Measurements from ENCODE around the gene U2AF1L4. TPM values are rescaled to one million over a fixed set of nuclear protein-coding genes. Genes with fewer than 3 reads are reported as not detected.

Gene U2AF1L4
- total and polyA plus RNA-seq, 2 experiments from 2014 or later: 27.4 to 60.7 TPM

GRCh38 chr19:35784503-35785338 lies 39.5 kb upstream of the U2AF1L4 start:
- H3K79me2 ChIP-seq: no peaks in the 10 kb centered on the region
- TF ChIP-seq EZH2phosphoT487 (IDR thresholded peaks at IDR 0.05; ENCODE audit: low read depth, severe bottlenecking, unreplicated experiment) (no peak), EZH2 (IDR thresholded peaks at IDR 0.05; ENCODE audit: borderline replicate concordance) (no peak), CTCF (IDR thresholded peaks at IDR 0.05; ENCODE audit: poor library complexity) (no peak)

GRCh38 chr19:35783469-35784434 lies 38.5 kb upstream of the U2AF1L4 start:
- no peaks in the 10 kb centered on the region for H4K20me1 ChIP-seq (ENCODE audit: insufficient read depth, poor library complexity, severe bottlenecking)
- no peak overlapping the region for H3K27ac ChIP-seq
- no peaks in the 10 kb centered on the region for H3K79me2 ChIP-seq
- WGBS (ENCODE audit: low lambda C conversion rate, missing lambda C conversion rate): 67% methylated on average over 15 of the region's 28 CpGs
- TF ChIP-seq EZH2 (IDR thresholded peaks at IDR 0.05; ENCODE audit: borderline replicate concordance) (no peak), EZH2phosphoT487 (IDR thresholded peaks at IDR 0.05; ENCODE audit: low read depth, severe bottlenecking, unreplicated experiment) (no peak), CTCF (IDR thresholded peaks at IDR 0.05; ENCODE audit: poor library complexity) (no peak)
- H3K4me3 ChIP-seq: no peak overlapping the region
- H3K27me3 ChIP-seq: no peaks in the 10 kb centered on the region
- H3K4me2 ChIP-seq: peak overlapping the region; percentile 29
- H2AFZ ChIP-seq: no peak overlapping the region
- no peaks in the 10 kb centered on the region for H3K4me1 ChIP-seq (ENCODE audit: insufficient read depth)
- no peaks in the 10 kb centered on the region for H3K9me3 ChIP-seq (ENCODE audit: low read depth)
- no peaks in the 10 kb centered on the region for H3K36me3 ChIP-seq (replicated peaks; ENCODE audit: insufficient read depth, low read depth)
- H3K9me2 ChIP-seq (replicated peaks; ENCODE audit: insufficient read depth): no peaks in the 10 kb centered on the region
- no peak for DNase-seq (ENCODE audit: low spot score)

More at GRCh38 chr19:35784503-35785338, 39.5 kb upstream of the U2AF1L4 start:
- Histone ChIP-seq H4K20me1 (ENCODE audit: insufficient read depth, poor library complexity, severe bottlenecking) (no peaks in the 10 kb centered on the region), H3K27me3 (no peaks in the 10 kb centered on the region), H3K9me3 (ENCODE audit: low read depth) (no peaks in the 10 kb centered on the region), H3K4me1 (ENCODE audit: insufficient read depth) (no peaks in the 10 kb centered on the region), H2AFZ (no peak overlapping the region), H3K9me2 (replicated peaks; ENCODE audit: insufficient read depth) (no peaks in the 10 kb centered on the region), H3K27ac (no peak overlapping the region), H3K4me2 (peak overlapping the region; percentile 29), H3K4me3 (no peak overlapping the region), H3K36me3 (replicated peaks; ENCODE audit: insufficient read depth, low read depth) (no peaks in the 10 kb centered on the region)
- 66% methylated on average over 18 of the region's 45 CpGs for WGBS (ENCODE audit: low lambda C conversion rate, missing lambda C conversion rate)
- DNase-seq (ENCODE audit: low spot score): peak; percentile 46

- TF ChIP-seq EZH2phosphoT487 (IDR thresholded peaks at IDR 0.05; ENCODE audit: low read depth, severe bottlenecking, unreplicated experiment) (no peak), CTCF (IDR thresholded peaks at IDR 0.05; ENCODE audit: poor library complexity) (no peak)
- 98% methylated on average over 12 of the region's 12 CpGs for WGBS (ENCODE audit: low lambda C conversion rate, missing lambda C conversion rate)
- H2AFZ ChIP-seq: no peak overlapping the region
- no peak overlapping the region for H3K4me2 ChIP-seq
- no peak overlapping the region for H3K4me3 ChIP-seq
- DNase-seq (ENCODE audit: low spot score): no peak
- no peaks in the 10 kb centered on the region for H3K9me2 ChIP-seq (replicated peaks; ENCODE audit: insufficient read depth)
- H4K20me1 ChIP-seq (ENCODE audit: insufficient read depth, poor library complexity, severe bottlenecking): no peaks in the 10 kb centered on the region
- no peaks in the 10 kb centered on the region for H3K27me3 ChIP-seq
- no peak overlapping the region for H3K27ac ChIP-seq
- no peaks in the 10 kb centered on the region for H3K79me2 ChIP-seq
- no peaks in the 10 kb centered on the region for H3K36me3 ChIP-seq (replicated peaks; ENCODE audit: insufficient read depth, low read depth)
- H3K9me3 ChIP-seq (ENCODE audit: low read depth): no peaks in the 10 kb centered on the region
- no peaks in the 10 kb centered on the region for H3K4me1 ChIP-seq (ENCODE audit: insufficient read depth)
These were observed 37.4 kb upstream of the U2AF1L4 start for GRCh38 chr19:35782589-35782988.

All from hepatocyte (in vitro differentiated cells).